GM21526 (cell line): ENCODE data around the gene ZBTB3.
"Not testable (repeated sequence)": the region's sequence is repeated elsewhere in the genome, so short reads cannot be mapped to it uniquely, and the experiment has no call there.

ENCODE experiments used
- ATAC-seq: cut with Tn5 transposase; IDR thresholded peaks from one replicate; pipeline ENCODE4 v1.9.1; 2021; ENCODE audit warnings: moderate library complexity; ENCODE audit not compliant: unreplicated experiment, low FRiP score

The ZBTB3 gene

GRCh38 chr11:62753736-62754603, at the start of gene ZBTB3:
Gene ZBTB3 (minus strand): TSS chr11:62754160. CDS start chr11:62753664, 496 bp downstream.
- ATAC-seq = peak; percentile 86

GRCh38 chr11:62801071-62801470, 47.1 kb upstream of the ZBTB3 start:
- no peak for ATAC-seq

- ATAC-seq = no peak
These were observed 45.5 kb upstream of the ZBTB3 start for GRCh38 chr11:62799486-62799885.

- no peak for ATAC-seq
These were observed 42.3 kb upstream of the ZBTB3 start for GRCh38 chr11:62796281-62796680.

- no peak for ATAC-seq
These were observed 40.3 kb upstream of the ZBTB3 start for GRCh38 chr11:62794201-62794775.

GRCh38 chr11:62792202-62792575, 38.2 kb upstream of the ZBTB3 start:
- no peak for ATAC-seq

- ATAC-seq = peak; percentile 50
These were observed 37.7 kb upstream of the ZBTB3 start, which contains the start of gene TMEM223 for GRCh38 chr11:62791501-62792201. Gene TMEM223 (minus strand): TSS chr11:62792006. CDS start chr11:62791994, 12 bp downstream.

- ATAC-seq = no peak
These were observed 35.6 kb upstream of the ZBTB3 start for GRCh38 chr11:62789576-62789975.

- no peak for ATAC-seq
These were observed 35.0 kb upstream of the ZBTB3 start for GRCh38 chr11:62788991-62789390.

- ATAC-seq = peak; percentile 57
These were observed 33.2 kb upstream of the ZBTB3 start, which contains the start of gene TMEM179B for GRCh38 chr11:62787005-62787759. Gene TMEM179B (plus strand): TSS chr11:62787402. CDS start chr11:62787432, 30 bp downstream.

- peak; percentile 48 for ATAC-seq
These were observed 32.5 kb upstream of the ZBTB3 start for GRCh38 chr11:62786318-62787004.

- ATAC-seq = no peak
These were observed 28.8 kb upstream of the ZBTB3 start for GRCh38 chr11:62782753-62783152.

- no peak for ATAC-seq
These were observed 24.5 kb upstream of the ZBTB3 start for GRCh38 chr11:62778441-62778840.

GRCh38 chr11:62777389-62777788, 23.4 kb upstream of the ZBTB3 start:
- ATAC-seq = no peak

- no peak for ATAC-seq
These were observed 21.7 kb upstream of the ZBTB3 start for GRCh38 chr11:62775646-62776045.

- no peak for ATAC-seq
These were observed 20.4 kb upstream of the ZBTB3 start for GRCh38 chr11:62774407-62774806.

- peak; percentile 45 for ATAC-seq
These were observed 17.4 kb upstream of the ZBTB3 start, which contains the start of gene TAF6L for GRCh38 chr11:62771144-62772021. Gene TAF6L (plus strand): TSS chr11:62771396. CDS start chr11:62775784, 4,388 bp downstream.

- no peak for ATAC-seq
These were observed 16.8 kb upstream of the ZBTB3 start for GRCh38 chr11:62770778-62771143.

GRCh38 chr11:62760867-62761227, 6.9 kb upstream of the ZBTB3 start:
- not testable (repeated sequence) for ATAC-seq
